Measurements from ENCODE around the gene SPESP1.
A peak's percentile ranks its signal among the peaks of the same experiment; 100 is the strongest.
"Not testable (repeated sequence)": the region's sequence is repeated elsewhere in the genome, so short reads cannot be mapped to it uniquely, and the experiment has no call there.

SPESP1 gene

DNA sequence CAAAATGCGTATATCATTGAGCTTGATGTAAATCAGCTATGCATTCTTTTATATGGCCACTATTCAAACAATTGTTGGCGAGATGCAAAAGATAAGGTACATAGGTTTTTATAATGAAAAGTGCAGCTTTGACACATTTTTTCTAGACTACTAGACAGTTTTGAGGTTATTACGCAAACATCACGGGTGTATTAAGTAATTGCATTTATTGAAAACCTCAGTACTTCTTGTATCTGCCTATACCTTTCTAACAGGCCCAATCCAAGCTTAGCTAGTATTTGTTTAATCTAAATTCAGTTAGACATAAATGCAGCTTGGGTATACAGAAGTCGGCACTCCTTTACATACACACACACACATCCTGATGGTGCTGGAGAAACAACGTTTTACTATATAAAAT lies 2.7 kb downstream of the SPESP1 start:
- no peak for DNase-seq
- no peak for TF ChIP-seq GATA1 (IDR thresholded peaks at IDR 0.05; ENCODE audit: low read depth, low read length)
- TF ChIP-seq POLR2A (IDR thresholded peaks at IDR 0.05; ENCODE audit: low read length), result no peak

DNA sequence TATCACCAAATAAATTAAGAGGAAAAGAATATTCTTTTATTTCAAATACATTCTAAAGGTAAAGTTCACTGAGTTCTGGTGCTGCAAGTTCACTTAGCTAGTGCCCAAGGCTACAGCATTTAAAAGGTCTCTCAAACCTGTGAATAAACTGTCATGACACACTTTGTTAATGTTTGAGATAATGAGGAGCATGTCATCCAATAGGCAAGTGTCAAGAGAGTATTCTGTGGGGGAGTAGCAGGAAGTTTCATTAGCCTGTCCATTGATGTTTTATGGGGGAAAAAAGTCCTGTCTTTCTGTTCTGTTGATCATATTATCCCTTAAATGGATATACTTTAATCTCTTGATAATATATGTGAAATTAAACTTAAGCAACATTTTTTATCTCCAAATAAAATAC lies 4.0 kb downstream of the SPESP1 start:
- DNase-seq, result no peak
- TF ChIP-seq POLR2A (IDR thresholded peaks at IDR 0.05; ENCODE audit: low read length) (no peak), GATA1 (IDR thresholded peaks at IDR 0.05; ENCODE audit: low read depth, low read length) (no peak)

DNA sequence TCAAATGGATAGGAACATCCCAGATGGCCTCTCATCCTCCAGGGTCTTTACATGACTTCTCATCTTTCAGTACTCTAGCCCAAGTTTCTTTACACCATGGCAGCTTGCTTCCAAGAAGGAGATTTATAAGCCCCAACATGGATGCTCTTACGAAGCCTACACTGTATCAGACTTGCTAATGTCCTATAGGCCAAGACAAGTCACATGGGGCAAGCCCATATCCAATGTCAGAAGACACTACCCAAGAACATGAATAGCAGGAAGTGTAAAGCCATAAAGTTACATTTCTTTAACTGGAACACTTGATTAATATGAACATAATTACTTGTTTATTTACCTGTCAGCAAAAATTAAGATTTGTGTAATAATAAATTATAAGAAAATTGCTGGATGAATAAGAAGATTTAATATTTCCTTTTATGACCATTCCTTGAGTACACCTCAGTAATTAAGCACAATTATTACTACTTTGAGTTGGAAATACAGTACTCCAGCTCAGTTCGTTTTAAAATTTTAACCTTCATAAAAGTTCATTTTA lies 5.1 kb downstream of the SPESP1 start:
- no peak for DNase-seq
- TF ChIP-seq POLR2A (IDR thresholded peaks at IDR 0.05; ENCODE audit: low read length) (no peak), GATA1 (IDR thresholded peaks at IDR 0.05; ENCODE audit: low read depth, low read length) (no peak)

DNA sequence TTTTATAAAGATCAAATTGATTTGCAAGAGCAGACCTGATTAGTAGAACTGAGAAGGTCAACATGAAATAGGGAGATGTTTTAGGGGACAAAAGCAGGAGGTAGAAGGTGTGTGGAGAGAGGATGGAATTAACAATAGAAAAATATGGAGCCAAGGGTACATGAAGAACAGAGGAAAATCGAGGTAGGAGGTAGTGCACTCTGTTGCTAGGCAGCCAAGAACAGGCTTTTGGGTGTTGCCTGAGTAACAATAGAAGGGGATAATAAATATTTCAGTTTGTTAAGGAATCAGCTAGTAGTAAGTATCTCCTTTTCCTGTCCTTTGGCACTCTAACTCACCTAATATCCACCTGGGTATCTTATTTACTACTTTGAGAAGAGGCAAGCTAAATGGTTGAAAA lies 9.2 kb downstream of the SPESP1 start:
- TF ChIP-seq GATA1 (IDR thresholded peaks at IDR 0.05; ENCODE audit: low read depth, low read length) (no peak), POLR2A (IDR thresholded peaks at IDR 0.05; ENCODE audit: low read length) (no peak)
- no peak for DNase-seq

DNA sequence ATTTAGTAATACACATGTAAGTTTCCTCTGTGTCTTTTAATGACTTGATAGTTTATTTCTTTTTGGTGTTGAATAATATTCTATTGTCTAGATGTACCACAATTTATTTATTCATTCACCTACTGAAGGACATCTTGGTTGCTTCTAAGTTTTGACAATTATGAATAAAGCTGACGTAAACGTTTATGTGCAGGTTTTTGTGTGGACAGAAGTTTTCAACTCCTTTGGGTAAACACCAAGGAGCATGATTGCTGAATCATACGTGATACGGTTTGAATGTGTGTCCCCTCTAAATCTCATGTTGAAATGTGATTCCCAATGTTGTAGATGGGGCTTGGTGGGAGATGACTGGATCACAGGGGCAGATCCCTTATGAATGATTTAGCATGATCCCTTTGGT lies 21.5 kb downstream of the SPESP1 start:
- peak in 1 of 2 experiments; percentile 6 for DNase-seq
- TF ChIP-seq POLR2A (IDR thresholded peaks at IDR 0.05; ENCODE audit: low read length) (no peak), GATA1 (IDR thresholded peaks at IDR 0.05; ENCODE audit: low read depth, low read length) (no peak)

DNA sequence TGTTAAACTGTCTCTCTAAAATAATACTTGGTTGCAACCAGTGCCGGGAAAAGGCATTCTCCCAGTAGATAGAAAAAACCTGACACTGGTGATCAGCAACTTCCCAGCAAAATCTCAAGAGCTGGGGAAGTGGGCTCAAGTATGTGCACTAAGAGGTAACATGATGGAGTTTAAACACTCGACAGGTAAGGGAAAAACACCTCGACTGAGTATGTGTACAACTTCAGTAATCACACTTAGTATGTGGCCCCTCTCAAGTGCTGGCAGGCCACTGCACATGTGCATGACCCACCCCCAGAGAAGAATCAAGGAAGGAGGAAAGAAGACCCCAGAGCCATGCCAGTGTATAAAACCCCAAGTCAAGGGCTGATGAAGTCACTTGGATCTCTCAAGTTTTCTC lies 27.4 kb downstream of the SPESP1 start:
- no peak for DNase-seq
- TF ChIP-seq POLR2A (IDR thresholded peaks at IDR 0.05; ENCODE audit: low read length), result no peak
- no peak for TF ChIP-seq GATA1 (IDR thresholded peaks at IDR 0.05; ENCODE audit: low read depth, low read length)

DNA sequence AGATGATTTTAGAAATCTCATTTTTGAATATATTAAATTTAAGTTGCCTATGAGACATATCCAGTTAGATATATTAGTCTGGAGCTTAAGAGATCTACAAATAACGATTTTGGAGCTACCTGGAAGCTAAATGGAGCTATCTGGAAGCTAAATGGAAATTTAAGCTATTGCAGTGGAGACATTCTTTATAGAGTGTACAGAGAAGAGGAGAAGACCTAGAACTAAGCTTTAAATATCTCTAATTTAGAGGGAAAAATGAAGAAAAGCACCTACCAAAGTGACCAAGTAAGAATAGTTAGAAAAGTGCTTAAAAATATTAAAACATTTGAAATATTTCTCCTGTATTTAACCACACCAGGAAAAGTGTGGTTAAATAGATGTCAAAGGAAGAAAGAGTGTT lies 28.3 kb downstream of the SPESP1 start:
- TF ChIP-seq GATA1 (IDR thresholded peaks at IDR 0.05; ENCODE audit: low read depth, low read length) (no peak), POLR2A (IDR thresholded peaks at IDR 0.05; ENCODE audit: low read length) (no peak)
- no peak for DNase-seq

DNA sequence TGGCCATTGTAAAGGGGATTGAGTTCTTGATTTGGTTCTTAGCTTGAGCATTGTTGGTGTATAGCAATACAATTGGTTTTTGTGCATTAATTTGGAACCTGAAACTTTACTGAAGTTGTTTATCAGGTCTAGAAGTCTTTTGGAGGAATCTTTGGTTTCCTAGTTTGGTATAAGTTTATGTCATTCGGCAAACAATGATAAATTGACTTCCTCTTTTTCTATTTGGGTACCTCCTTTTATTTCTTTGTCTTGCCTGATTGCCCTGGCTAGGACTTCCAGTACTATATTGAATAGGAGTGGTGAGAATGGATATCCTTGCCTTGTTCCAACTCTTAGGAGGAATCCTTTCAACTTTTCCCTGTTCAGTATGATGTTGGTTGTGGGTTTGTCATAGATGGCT lies 32.1 kb downstream of the SPESP1 start:
- DNase-seq, result no peak
- TF ChIP-seq POLR2A (IDR thresholded peaks at IDR 0.05; ENCODE audit: low read length) (no peak), GATA1 (IDR thresholded peaks at IDR 0.05; ENCODE audit: low read depth, low read length) (no peak)

DNA sequence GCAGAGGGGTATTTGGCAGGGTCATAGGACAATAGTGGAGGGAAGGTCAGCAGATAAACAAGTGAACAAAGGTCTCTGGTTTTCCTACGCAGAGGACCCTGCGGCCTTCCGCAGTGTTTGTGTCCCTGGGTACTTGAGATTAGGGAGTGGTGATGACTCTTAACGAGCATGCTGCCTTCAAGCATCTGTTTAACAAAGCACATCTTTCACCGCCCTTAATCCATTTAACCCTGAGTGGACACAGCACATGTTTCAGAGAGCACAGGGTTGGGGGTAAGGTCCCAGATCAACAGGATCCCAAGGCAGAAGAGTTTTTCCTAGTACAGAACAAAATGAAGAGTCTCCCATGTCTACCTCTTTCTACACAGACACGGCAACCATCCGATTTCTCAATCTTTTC lies 33.4 kb downstream of the SPESP1 start:
- not testable (repeated sequence) for DNase-seq

DNA sequence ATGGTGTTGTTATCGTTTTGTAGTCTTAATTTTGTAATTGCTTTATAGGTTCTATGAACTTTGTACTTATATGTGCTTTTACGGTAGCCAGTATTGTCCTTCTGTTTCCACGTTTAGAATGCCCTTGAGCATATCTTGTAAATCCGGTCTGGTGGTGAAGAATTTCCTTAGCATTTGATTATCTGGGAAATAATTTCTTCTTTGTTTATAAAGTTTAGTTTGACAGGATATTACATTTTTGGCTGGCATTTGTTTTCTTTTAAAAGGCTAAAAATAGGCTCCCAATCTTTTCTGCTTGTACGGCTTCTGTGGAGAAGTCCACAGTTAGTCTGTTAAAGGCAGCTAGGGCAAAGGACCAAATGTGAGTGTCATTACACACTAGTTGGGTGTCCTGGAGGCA lies 36.7 kb downstream of the SPESP1 start:
- TF ChIP-seq GATA1 (IDR thresholded peaks at IDR 0.05; ENCODE audit: low read depth, low read length) (no peak), POLR2A (IDR thresholded peaks at IDR 0.05; ENCODE audit: low read length) (no peak)

DNA sequence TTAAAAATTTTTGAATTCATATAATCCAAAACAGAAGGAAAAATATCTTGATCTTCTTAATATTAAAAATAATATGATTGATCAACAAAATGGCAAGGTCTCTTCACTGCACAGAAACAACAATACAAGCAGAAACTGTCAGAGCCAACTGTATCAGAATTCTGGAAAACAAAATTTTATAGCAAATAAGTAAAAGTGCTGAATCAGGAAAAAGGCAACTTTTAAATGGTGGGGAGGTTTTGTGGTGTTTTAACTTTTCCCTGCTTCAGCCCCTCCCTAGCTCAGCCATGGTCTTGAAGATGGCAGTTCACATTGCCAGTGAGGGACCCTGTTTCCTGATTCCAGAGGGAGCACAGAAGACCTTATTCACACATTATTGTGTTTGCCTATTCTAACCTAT lies 37.6 kb downstream of the SPESP1 start:
- DNase-seq, result no peak
- TF ChIP-seq GATA1 (IDR thresholded peaks at IDR 0.05; ENCODE audit: low read depth, low read length) (no peak), POLR2A (IDR thresholded peaks at IDR 0.05; ENCODE audit: low read length) (no peak)

More for the DNA sequence above, 36.7 kb downstream of the SPESP1 start:
- no peak for DNase-seq

DNA sequence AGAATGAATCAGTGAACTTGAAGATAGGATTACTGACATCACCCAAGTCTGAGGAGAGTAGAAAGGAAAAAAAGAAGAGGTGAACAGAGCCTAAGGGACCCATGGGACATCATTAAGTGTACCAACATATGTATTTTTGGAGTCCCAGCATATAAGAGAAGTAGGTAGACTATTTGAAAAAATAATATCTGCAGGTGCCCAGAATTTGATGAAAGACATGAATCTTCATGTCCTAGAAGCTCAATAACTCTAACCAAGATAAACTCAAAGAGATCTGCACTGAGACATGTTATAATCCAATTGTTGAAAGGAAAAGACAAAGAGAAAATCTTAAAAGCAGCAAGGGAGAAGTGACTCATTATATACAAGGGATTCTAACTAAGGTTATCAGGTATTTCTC lies 39.0 kb downstream of the SPESP1 start:
- DNase-seq, result peak in 1 of 2 experiments; percentile 19
- TF ChIP-seq POLR2A (IDR thresholded peaks at IDR 0.05; ENCODE audit: low read length), result no peak
- no peak for TF ChIP-seq GATA1 (IDR thresholded peaks at IDR 0.05; ENCODE audit: low read depth, low read length)

DNA sequence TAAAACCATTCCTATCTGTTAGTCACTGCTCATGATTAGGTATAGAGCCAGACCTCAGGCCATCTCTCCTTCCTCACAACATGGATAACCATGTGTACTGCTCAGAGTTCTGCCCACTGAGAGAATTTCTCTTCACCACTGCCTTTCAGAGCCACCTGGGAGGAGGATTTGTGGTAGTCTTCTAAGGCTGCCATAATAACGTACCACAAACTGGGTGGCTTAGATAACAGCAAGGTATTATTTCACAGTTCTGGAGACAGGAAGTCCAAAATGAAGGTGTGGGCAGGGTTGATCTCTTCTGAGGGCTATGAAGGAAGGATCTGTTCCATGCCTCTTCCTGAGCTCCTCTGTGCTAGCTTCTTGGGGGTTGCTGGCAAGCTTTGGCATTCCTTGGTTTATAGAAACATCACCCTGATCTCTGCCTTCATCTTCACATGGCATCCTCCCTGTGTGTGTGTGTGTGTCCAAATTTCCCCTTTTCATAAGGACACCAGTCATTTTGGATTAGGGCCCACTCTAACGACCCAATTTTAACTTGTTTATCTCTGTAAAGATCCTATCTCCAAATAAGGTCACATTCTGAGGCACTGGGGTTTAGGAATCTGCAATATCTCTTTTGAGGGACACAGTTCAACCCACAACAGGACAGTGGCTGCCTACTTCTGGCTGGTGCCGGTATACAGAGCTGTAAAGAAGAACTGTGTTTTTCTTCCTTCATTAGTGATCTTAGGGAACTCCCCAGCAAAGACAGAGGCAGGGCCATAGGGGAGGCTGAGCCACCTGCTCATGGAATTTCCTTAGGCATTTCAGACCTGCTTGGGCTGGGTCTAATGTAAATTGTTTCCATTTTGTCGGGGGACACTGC lies 42.1 kb downstream of the SPESP1 start:
- DNase-seq, result peak; percentile 31 to 53
- TF ChIP-seq POLR2A (IDR thresholded peaks at IDR 0.05; ENCODE audit: low read length) (no peak), GATA1 (IDR thresholded peaks at IDR 0.05; ENCODE audit: low read depth, low read length) (no peak)

DNA sequence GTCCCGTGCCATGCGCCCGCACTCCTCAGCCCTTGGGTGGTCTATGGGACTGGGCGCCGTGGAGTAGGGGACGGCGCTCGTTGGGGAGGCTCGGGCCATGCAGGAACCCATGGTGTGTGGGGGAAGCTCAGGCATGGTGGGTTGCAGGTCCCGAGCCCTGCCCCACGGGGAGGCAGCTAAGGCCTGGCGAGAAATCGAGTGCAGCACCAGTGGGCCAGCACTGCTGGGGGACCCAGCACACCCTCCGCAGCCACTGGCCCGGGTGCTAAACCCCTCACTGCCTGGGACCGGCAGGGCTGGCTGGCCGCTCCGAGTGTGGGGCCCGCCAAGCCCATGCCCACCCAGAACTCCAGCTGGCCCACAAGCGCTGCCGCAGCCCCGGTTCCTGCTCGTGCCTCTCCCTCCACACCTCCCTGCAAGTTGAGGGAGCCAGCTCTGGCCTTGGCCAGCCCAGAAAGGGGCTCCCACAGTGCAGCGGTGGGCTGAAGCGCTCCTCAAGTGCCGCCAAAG lies 45.4 kb downstream of the SPESP1 start:
- not testable (repeated sequence) for DNase-seq

DNA sequence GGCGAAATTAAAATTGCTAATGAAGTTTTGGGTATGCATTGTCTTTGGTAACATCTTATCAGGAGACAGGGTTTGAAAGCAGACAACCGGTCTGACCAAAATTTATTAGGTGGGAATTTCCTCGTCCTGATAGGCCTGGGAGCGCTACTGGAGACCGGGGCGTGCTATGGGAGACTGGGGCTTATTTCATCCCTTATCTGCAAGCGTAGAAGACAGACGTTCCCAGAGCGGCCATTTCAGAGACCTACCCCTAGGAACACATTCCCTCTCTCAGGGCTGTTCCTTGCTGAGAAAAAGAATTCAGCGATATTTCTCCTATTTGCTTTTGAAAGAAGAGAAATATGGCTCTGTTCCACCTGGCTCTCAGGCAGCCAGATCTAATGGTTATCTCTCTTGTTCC lies 47.1 kb downstream of the SPESP1 start:
- DNase-seq, result peak in 1 of 2 experiments; percentile 15
